ENCODE data around the gene ATN1.
"Not testable (repeated sequence)": the region's sequence is repeated elsewhere in the genome, so short reads cannot be mapped to it uniquely, and the experiment has no call there.

- TF ChIP-seq CTCF, EP300, POLR2AphosphoS5 (IDR thresholded peaks at IDR 0.05): not testable (repeated sequence)
Measured at GRCh38 chr12:6889775-6890573, 37.8 kb upstream of the ATN1 start.
